IMR-90 (cell line): ENCODE results near the gene NHSL1. TPM values are rescaled to one million over a fixed set of nuclear protein-coding genes. Genes with fewer than 3 reads are reported as not detected.

ENCODE experiments used
- ATAC-seq: fragments of 200-7000 bp; cut with Tn5 transposase; 2 replicates; pipeline ENCODE4 v1.9.1; 2020; ENCODE audit warnings: low read depth, mild to moderate bottlenecking, moderate library complexity
- BruUV-seq: library from RNA; stranded (reverse); fragments of 400-500 nt; replicated peaks from 2 replicates; lab custom pipeline; 2021; lab: Mats Ljungman, UMichigan
- CTCF ChIA-PET: fragments of 300-600 bp; formaldehyde crosslinking; extraction: SDS; loops from one replicate; lab custom pipeline; 2021; ENCODE audit warnings: antibody characterized with exemption; lab: Yijun Ruan, JAX
- POLR2A ChIA-PET: fragments of 300-600 bp; sonication (Branson Sonifier 250); formaldehyde crosslinking; loops from one replicate; lab custom pipeline; 2022; ENCODE audit warnings: antibody characterized with exemption; ENCODE audit not compliant: unreplicated experiment; lab: Charles Lee
- DNase-seq: peaks from one replicate; pipeline ENCODE4 v3.0.0; 2013
- H2AFZ ChIP-seq: replicated peaks from 2 replicates; pipeline ENCODE3; 2013; ENCODE audit warnings: low read length, mild to moderate bottlenecking; ENCODE audit not compliant: poor library complexity
- H2AK5ac ChIP-seq: 2 replicates; pipeline ENCODE4 v1.6.1; 2013; ENCODE audit warnings: low read depth, low read length, inconsistent platforms
- H2AK9ac ChIP-seq: replicated peaks from 2 replicates; pipeline ENCODE3; 2013; ENCODE audit warnings: mild to moderate bottlenecking, low read depth, low read length, moderate library complexity; ENCODE audit not compliant: poor library complexity
- H2BK120ac ChIP-seq: 2 replicates; pipeline ENCODE4 v1.6.1; 2013; ENCODE audit warnings: low read depth, low read length, inconsistent platforms
- H2BK15ac ChIP-seq: 3 replicates; pipeline ENCODE4 v1.6.1; 2013; ENCODE audit warnings: low read depth, low read length, inconsistent platforms
- H2BK20ac ChIP-seq: 2 replicates; pipeline ENCODE4 v1.6.1; 2013; ENCODE audit warnings: low read depth, mild to moderate bottlenecking, inconsistent platforms, low read length, moderate library complexity
- H2BK5ac ChIP-seq: 2 replicates; pipeline ENCODE4 v1.6.1; 2013; ENCODE audit warnings: mild to moderate bottlenecking, low read depth, low read length, inconsistent platforms; ENCODE audit not compliant: poor library complexity, severe bottlenecking
- H3K14ac ChIP-seq: replicated peaks from 2 replicates; pipeline ENCODE4 v1.6.1; 2013; ENCODE audit warnings: low read depth, low read length, inconsistent platforms
- H3K18ac ChIP-seq: 2 replicates; pipeline ENCODE4 v1.6.1; 2013; ENCODE audit warnings: low read depth, low read length, control low read depth
- H3K23ac ChIP-seq: 2 replicates; pipeline ENCODE4 v1.6.1; 2013; ENCODE audit warnings: low read depth, low read length, inconsistent platforms
- H3K27ac ChIP-seq: 2 replicates; pipeline ENCODE4 v1.5.1; 2013; ENCODE audit warnings: mild to moderate bottlenecking, control low read depth, low read length; ENCODE audit not compliant: insufficient read depth
- H3K27me3 ChIP-seq: 2 replicates; pipeline ENCODE4 v1.6.1; 2013; ENCODE audit warnings: low read length; ENCODE audit not compliant: control insufficient read depth, insufficient read depth
- H3K36me3 ChIP-seq: 2 replicates; pipeline ENCODE4 v1.6.1; 2013; ENCODE audit warnings: low read length, mixed read lengths; ENCODE audit not compliant: control insufficient read depth, insufficient read depth
- H3K4ac ChIP-seq: 2 replicates; pipeline ENCODE4 v1.6.1; 2013; ENCODE audit warnings: low read depth, low read length, inconsistent platforms
- H3K4me1 ChIP-seq: 2 replicates; pipeline ENCODE4 v1.6.1; 2013; ENCODE audit warnings: low read length, mixed read lengths; ENCODE audit not compliant: control insufficient read depth, insufficient read depth
- H3K4me2 ChIP-seq: 2 replicates; pipeline ENCODE4 v1.6.1; 2013; ENCODE audit warnings: low read depth, mild to moderate bottlenecking, control low read depth, low read length, moderate library complexity
- H3K4me3 ChIP-seq: 2 replicates; pipeline ENCODE4 v1.5.1; 2013; ENCODE audit warnings: low read depth, mild to moderate bottlenecking, control low read depth, low read length, moderate library complexity; ENCODE audit not compliant: insufficient read depth
- H3K56ac ChIP-seq: 2 replicates; pipeline ENCODE4 v1.6.1; 2013; ENCODE audit warnings: low read length, inconsistent platforms; ENCODE audit not compliant: insufficient read depth; ENCODE audit errors: extremely low read depth
- H3K79me1 ChIP-seq, 2 experiments: 2 replicates each; pipeline ENCODE4 v1.6.1; 2013; ENCODE audit warnings: low read length in 2 of 2, inconsistent platforms in 1 of 2, low read depth in 1 of 2
- H3K9ac ChIP-seq: 2 replicates; pipeline ENCODE4 v1.6.1; 2013; ENCODE audit warnings: low read depth, low read length, control low read depth
- H3K9me1 ChIP-seq: 2 replicates; pipeline ENCODE4 v1.6.1; 2013; ENCODE audit warnings: low read length, inconsistent platforms; ENCODE audit not compliant: insufficient read depth
- H3K9me3 ChIP-seq: 2 replicates; pipeline ENCODE4 v1.6.1; 2013; ENCODE audit warnings: low read length; ENCODE audit not compliant: control insufficient read depth, insufficient read depth
- H4K20me1 ChIP-seq: 2 replicates; pipeline ENCODE4 v1.6.1; 2013; ENCODE audit warnings: low read length, inconsistent platforms; ENCODE audit not compliant: insufficient read depth
- H4K5ac ChIP-seq: 2 replicates; pipeline ENCODE4 v1.6.1; 2013; ENCODE audit warnings: mild to moderate bottlenecking, low read depth, low read length, control low read depth
- H4K8ac ChIP-seq, 2 experiments: 2 replicates each; pipeline ENCODE4 v1.6.1; 2013; ENCODE audit warnings: low read depth in 2 of 2, low read length in 2 of 2, control low read depth in 1 of 2, inconsistent platforms in 1 of 2
- H4K91ac ChIP-seq: 2 replicates; pipeline ENCODE4 v1.6.1; 2013; ENCODE audit warnings: low read depth, low read length, inconsistent platforms; ENCODE audit not compliant: insufficient read depth
- BHLHE40 ChIP-seq: fragments of 150-350 bp; IDR thresholded peaks from 2 replicates; pipeline ENCODE4 v1.6.1; 2016; ENCODE audit warnings: mild to moderate bottlenecking, low read depth, low read length
- CTCF ChIP-seq: conservative IDR thresholded peaks from 2 replicates; pipeline ENCODE4 v1.5.1; 2012; ENCODE audit warnings: mild to moderate bottlenecking, low read depth, low read length, improper control_type of control experiment
- MAFK ChIP-seq: IDR thresholded peaks from 2 replicates; pipeline ENCODE4 v1.6.1; 2012; ENCODE audit warnings: low read depth, low read length, improper control_type of control experiment
- NFE2L2 ChIP-seq: fragments of 150-350 bp; IDR thresholded peaks from 2 replicates; pipeline ENCODE4 v1.6.1; 2016; ENCODE audit warnings: low read depth, mild to moderate bottlenecking, low read length
- POLR2A ChIP-seq: IDR thresholded peaks from 2 replicates; pipeline ENCODE4 v1.6.1; 2012; ENCODE audit warnings: mild to moderate bottlenecking, low read depth, low read length
- RAD21 ChIP-seq: IDR thresholded peaks from 2 replicates; pipeline ENCODE4 v1.6.1; 2012; ENCODE audit warnings: low read length, improper control_type of control experiment
- RCOR1 ChIP-seq: IDR thresholded peaks from 2 replicates; pipeline ENCODE4 v1.6.1; 2012; ENCODE audit warnings: mild to moderate bottlenecking, low read length, improper control_type of control experiment; ENCODE audit not compliant: insufficient replicate concordance
- RFX5 ChIP-seq: IDR thresholded peaks from 2 replicates; pipeline ENCODE4 v1.8.0; 2012; ENCODE audit warnings: low read depth, mild to moderate bottlenecking, low read length, moderate library complexity
- SMC3 ChIP-seq: fragments of 150-350 bp; IDR thresholded peaks from 2 replicates; pipeline ENCODE4 v1.6.1; 2016; ENCODE audit warnings: low read depth, mild to moderate bottlenecking, antibody characterized with exemption, low read length, moderate library complexity
- USF2 ChIP-seq: fragments of 150-350 bp; IDR thresholded peaks from 2 replicates; pipeline ENCODE4 v1.6.1; 2017; ENCODE audit warnings: mild to moderate bottlenecking, antibody characterized with exemption, low read length, low read depth
- WGBS, 2 experiments: methylation state at CpG; one replicate each; pipeline versions ENCODE4 v1.1.5 to v1.1.7; 2013; ENCODE audit warnings: missing lambda C conversion rate in 2 of 2; ENCODE audit not compliant: insufficient read length in 1 of 2; ENCODE audit errors: extremely low coverage in 2 of 2; 5-methylcytosine and 5-hydroxymethylcytosine counted together
- dilution Hi-C: fragments of 300-500 bp; cut with HindIII; formaldehyde crosslinking; loops from one replicate; pipeline ENCODE4 v1.14.3; 2018; ENCODE audit warnings: low sequenced_read_pairs; ENCODE audit not compliant: unreplicated experiment
- in situ Hi-C: fragments of 300-500 bp; cut with MboI; formaldehyde crosslinking; loops from 3 replicates; pipeline ENCODE4 v1.14.3; 2019; ENCODE audit warnings: low sequenced_read_pairs, inconsistent platforms, mixed read lengths
- intact Hi-C: fragments of 100-400 bp; cut with micrococcal nuclease; formaldehyde crosslinking; loops from 2 replicates; pipeline ENCODE4 v1.10.0; 2022
- polyA plus RNA-seq, 3 experiments: library from polyadenylated mRNA; depleted of rRNA; stranded (reverse); fragments of >200 nt; gene quantifications; 2 replicates each; pipeline ENCODE4 v1.2.3, GENCODE V29; 2012; ENCODE audit warnings: low replicate concordance in 1 of 3
- total RNA-seq: library from RNA; depleted of rRNA; stranded (reverse); fragments of >200 nt; gene quantifications from 2 replicates; pipeline ENCODE4 v1.2.3, GENCODE V29; 2012

Gene NHSL1
- total and polyA plus RNA-seq, 2 of the 4 experiments (the other 2 are of a cell fraction), result 5.6 to 7.2 TPM

- DNase-seq, result no peak
- Histone ChIP-seq H3K9ac (no peak overlapping the region), H2BK120ac (no peak overlapping the region), H3K4me1 (peaks cover 3% of the 10 kb centered on the region), H4K91ac (no peak overlapping the region), H2AFZ (no peak overlapping the region), H2BK5ac (no peak overlapping the region), H3K56ac (no peak overlapping the region), H3K79me1 (peaks cover 14 to 24% of the 10 kb centered on the region in 2 experiments; a peak in 2 of 4 replicates), H3K27ac (no peak overlapping the region), H3K4ac (no peak overlapping the region), H2AK5ac (no peak overlapping the region), H3K23ac (no peak overlapping the region), H2BK20ac (no peak overlapping the region), H4K8ac (no peak overlapping the region), H2AK9ac (no peak overlapping the region), H3K36me3 (no peaks in the 10 kb centered on the region), H3K9me3 (no peaks in the 10 kb centered on the region), H3K27me3 (no peaks in the 10 kb centered on the region), H3K18ac (no peak overlapping the region), H4K5ac (no peak overlapping the region), H4K20me1 (no peaks in the 10 kb centered on the region), H3K9me1 (peaks cover 7% of the 10 kb centered on the region; the same call in 1 of the 2 replicates), H3K14ac (no peak overlapping the region), H3K4me2 (no peak overlapping the region), H3K4me3 (no peak overlapping the region), H2BK15ac (no peak overlapping the region)
- in situ Hi-C loops (no loop called here), intact Hi-C loops (no loop called here), dilution Hi-C loops (no loop called here)
- WGBS, 2 experiments, result no CpG with 5 or more reads among the region's 3 CpGs
- TF ChIP-seq NFE2L2 (no peak), USF2 (no peak), RAD21 (no peak), MAFK (no peak), RCOR1 (no peak), SMC3 (no peak), RFX5 (no peak), POLR2A (no peak), BHLHE40 (no peak), CTCF (no peak)
- ATAC-seq, result no peak
- POLR2A ChIA-PET, result no interaction called here
- CTCF ChIA-PET, result no interaction called here
- BruUV-seq, result no TSS peak
Measured at GRCh38 chr6:138484018-138484731, 15.1 kb downstream of the NHSL1 start.
